ENCODE measurements around the gene PTPRS. TPM values are rescaled to one million over a fixed set of nuclear protein-coding genes. Genes with fewer than 3 reads are reported as not detected.
"Not testable (repeated sequence)": the region's sequence is repeated elsewhere in the genome, so short reads cannot be mapped to it uniquely, and the experiment has no call there.

PTPRS gene
- total RNA-seq (ENCODE audit: unreplicated experiment), result 1,064 TPM
- long read RNA-seq, partial matches to known transcripts, result 7 of 158 reads
- long read RNA-seq, other reads (novel, unspliced or antisense), result 150 of 158 reads

GRCh38 chr19:5340637-5341447 lies at the start of gene PTPRS:
Gene PTPRS (minus strand): TSS chr19:5340812. CDS start chr19:5286140, 54,672 bp downstream.
- peaks cover 12% of the 10 kb centered on the region for H3K4me1 Mint-ChIP-seq (ENCODE audit: low read depth, unreplicated experiment)
- peak within 1 kb of the TSS; percentile 85 for H3K4me3 Mint-ChIP-seq (ENCODE audit: unreplicated experiment)
- peaks cover 24% of the 10 kb centered on the region for H3K9me3 Mint-ChIP-seq (ENCODE audit: unreplicated experiment)
- peak within 1 kb of the TSS; percentile 82 for H3K27ac Mint-ChIP-seq (ENCODE audit: unreplicated experiment)
- TF ChIP-seq CTCF (IDR thresholded peaks at IDR 0.05; ENCODE audit: partially characterized antibody, unreplicated experiment), result no peak
- peak; percentile 97 for DNase-seq
- H3K27me3 Mint-ChIP-seq (ENCODE audit: unreplicated experiment), result peaks cover 27% of the 10 kb centered on the region
- peaks cover 4% of the 10 kb centered on the region for H3K36me3 Mint-ChIP-seq (ENCODE audit: unreplicated experiment)

- Mint-ChIP-seq H3K4me1 (ENCODE audit: low read depth, unreplicated experiment) (peaks cover 23% of the 10 kb centered on the region), H3K27ac (ENCODE audit: unreplicated experiment) (no peak overlapping the region), H3K9me3 (ENCODE audit: unreplicated experiment) (peaks cover 24% of the 10 kb centered on the region), H3K4me3 (ENCODE audit: unreplicated experiment) (no peak overlapping the region), H3K27me3 (ENCODE audit: unreplicated experiment) (peaks cover 23% of the 10 kb centered on the region), H3K36me3 (ENCODE audit: unreplicated experiment) (peaks cover 19% of the 10 kb centered on the region)
- no peak for TF ChIP-seq CTCF (IDR thresholded peaks at IDR 0.05; ENCODE audit: partially characterized antibody, unreplicated experiment)
- DNase-seq, result no peak
Observed at GRCh38 chr19:5389353-5389752, 48.7 kb upstream of the PTPRS start.

- Mint-ChIP-seq H3K9me3 (ENCODE audit: unreplicated experiment) (peaks cover 21% of the 10 kb centered on the region), H3K27ac (ENCODE audit: unreplicated experiment) (no peak overlapping the region)
Observed at GRCh38 chr19:5387472-5387871, 46.9 kb upstream of the PTPRS start.

GRCh38 chr19:5386841-5387240 lies 46.2 kb upstream of the PTPRS start:
- no peak for DNase-seq
- H3K4me1 Mint-ChIP-seq (ENCODE audit: low read depth, unreplicated experiment), result peaks cover 1% of the 10 kb centered on the region
- no peak for TF ChIP-seq CTCF (IDR thresholded peaks at IDR 0.05; ENCODE audit: partially characterized antibody, unreplicated experiment)
- no peak overlapping the region for H3K27ac Mint-ChIP-seq (ENCODE audit: unreplicated experiment)
- no peak overlapping the region for H3K4me3 Mint-ChIP-seq (ENCODE audit: unreplicated experiment)
- H3K9me3 Mint-ChIP-seq (ENCODE audit: unreplicated experiment), result peaks cover 21% of the 10 kb centered on the region
- peaks cover 30% of the 10 kb centered on the region for H3K36me3 Mint-ChIP-seq (ENCODE audit: unreplicated experiment)
- peaks cover 11% of the 10 kb centered on the region for H3K27me3 Mint-ChIP-seq (ENCODE audit: unreplicated experiment)

More at GRCh38 chr19:5387472-5387871, 46.9 kb upstream of the PTPRS start:
- Mint-ChIP-seq H3K4me1 (ENCODE audit: low read depth, unreplicated experiment) (peaks cover 6% of the 10 kb centered on the region), H3K36me3 (ENCODE audit: unreplicated experiment) (peaks cover 26% of the 10 kb centered on the region), H3K27me3 (ENCODE audit: unreplicated experiment) (peaks cover 18% of the 10 kb centered on the region), H3K4me3 (ENCODE audit: unreplicated experiment) (no peak overlapping the region)
- TF ChIP-seq CTCF (IDR thresholded peaks at IDR 0.05; ENCODE audit: partially characterized antibody, unreplicated experiment), result no peak
- no peak for DNase-seq

- not testable (repeated sequence) for H3K27ac Mint-ChIP-seq (ENCODE audit: unreplicated experiment); DNase-seq; H3K4me1 Mint-ChIP-seq (ENCODE audit: low read depth, unreplicated experiment); H3K4me3 Mint-ChIP-seq (ENCODE audit: unreplicated experiment)
- peaks cover 23% of the 10 kb centered on the region for H3K36me3 Mint-ChIP-seq (ENCODE audit: unreplicated experiment)
- peaks cover 16% of the 10 kb centered on the region for H3K9me3 Mint-ChIP-seq (ENCODE audit: unreplicated experiment)
- peaks cover 10% of the 10 kb centered on the region for H3K27me3 Mint-ChIP-seq (ENCODE audit: unreplicated experiment)
Observed at GRCh38 chr19:5381197-5381596, 40.6 kb upstream of the PTPRS start.

All from glutamatergic neuron (in vitro differentiated cells).